HEK293T (cell line): Measurements from ENCODE around the gene MBD3L4.

Experiments used
- ARNT ChIP-seq: fragments of 450-650 bp; IDR thresholded peaks from 2 replicates; pipeline ENCODE4 v1.6.1; 2017; ENCODE audit warnings: mild to moderate bottlenecking
- BHLHE40 ChIP-seq: fragments of 450-650 bp; IDR thresholded peaks from 2 replicates; pipeline ENCODE4 v1.6.1; 2016; ENCODE audit warnings: mild to moderate bottlenecking, moderate library complexity, borderline replicate concordance
- CTBP1 ChIP-seq: fragments of 450-650 bp; IDR thresholded peaks from 2 replicates; pipeline ENCODE4 v1.6.1; 2016; ENCODE audit warnings: borderline replicate concordance
- ELF4 ChIP-seq: fragments of 450-650 bp; IDR thresholded peaks from 2 replicates; pipeline ENCODE4 v1.6.1; 2017; ENCODE audit warnings: antibody characterized with exemption
- FOXA1 ChIP-seq: fragments of 450-650 bp; IDR thresholded peaks from 2 replicates; pipeline ENCODE4 v1.6.1; 2016; ENCODE audit warnings: mild to moderate bottlenecking
- FOXK2 ChIP-seq: fragments of 450-650 bp; IDR thresholded peaks from 2 replicates; pipeline ENCODE4 v1.6.1; 2016; ENCODE audit warnings: mild to moderate bottlenecking
- FOXM1 ChIP-seq: fragments of 450-650 bp; IDR thresholded peaks from 2 replicates; pipeline ENCODE4 v1.6.1; 2017; ENCODE audit warnings: mild to moderate bottlenecking, borderline replicate concordance
- NFRKB ChIP-seq: fragments of 450-650 bp; IDR thresholded peaks from 2 replicates; pipeline ENCODE4 v1.6.1; 2016; ENCODE audit warnings: mild to moderate bottlenecking, moderate library complexity
- SP1 ChIP-seq: fragments of 450-650 bp; IDR thresholded peaks from 2 replicates; pipeline ENCODE4 v1.6.1; 2017
- SUZ12 ChIP-seq: fragments of 450-650 bp; IDR thresholded peaks from 2 replicates; pipeline ENCODE4 v1.6.1; 2016; ENCODE audit warnings: mild to moderate bottlenecking
- TARDBP ChIP-seq: fragments of 450-650 bp; IDR thresholded peaks from 2 replicates; pipeline ENCODE4 v1.6.1; 2016
- ZNF384 ChIP-seq: fragments of 450-650 bp; IDR thresholded peaks from 2 replicates; pipeline ENCODE4 v1.6.1; 2016
- TF ChIP-seq, protein P1 (sequence below): fragments of 450-650 bp; IDR thresholded peaks from 2 replicates; pipeline ENCODE4 v1.6.1; 2016

DNA sequence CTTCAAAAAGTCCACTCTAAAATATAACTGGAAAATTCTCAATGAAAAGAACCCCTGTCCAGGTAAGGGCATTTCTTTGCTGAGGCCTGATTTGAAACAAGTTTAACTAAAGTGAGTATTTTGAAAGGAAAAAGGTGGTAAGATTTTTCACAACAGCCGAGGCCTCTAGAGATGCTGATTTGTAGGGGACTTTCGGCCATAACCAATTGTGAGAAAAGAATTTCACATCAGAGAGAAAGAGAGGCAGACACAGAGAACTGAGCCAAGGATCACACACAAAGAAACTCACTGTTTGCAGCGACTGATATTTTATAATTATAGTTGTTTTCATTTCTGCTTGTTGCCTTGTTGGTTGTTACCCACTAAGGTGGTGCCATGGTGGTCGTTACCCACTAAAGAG, 43.2 kb downstream of the MBD3L4 start:
- TF ChIP-seq FOXA1 (no peak), TARDBP (no peak), ARNT (no peak), CTBP1 (no peak), ELF4 (no peak), ZNF384 (no peak), FOXM1 (no peak), BHLHE40 (no peak), FOXK2 (no peak), NFRKB (no peak), SP1 (no peak), SUZ12 (no peak)
- TF ChIP-seq, protein P1, sequence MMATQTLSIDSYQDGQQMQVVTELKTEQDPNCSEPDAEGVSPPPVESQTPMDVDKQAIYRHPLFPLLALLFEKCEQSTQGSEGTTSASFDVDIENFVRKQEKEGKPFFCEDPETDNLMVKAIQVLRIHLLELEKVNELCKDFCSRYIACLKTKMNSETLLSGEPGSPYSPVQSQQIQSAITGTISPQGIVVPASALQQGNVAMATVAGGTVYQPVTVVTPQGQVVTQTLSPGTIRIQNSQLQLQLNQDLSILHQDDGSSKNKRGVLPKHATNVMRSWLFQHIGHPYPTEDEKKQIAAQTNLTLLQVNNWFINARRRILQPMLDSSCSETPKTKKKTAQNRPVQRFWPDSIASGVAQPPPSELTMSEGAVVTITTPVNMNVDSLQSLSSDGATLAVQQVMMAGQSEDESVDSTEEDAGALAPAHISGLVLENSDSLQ = no peak
